DOHH2 (cell line): ENCODE results near the gene CTIF.

ENCODE experiments used
- CTCF ChIP-seq: fragments of 200-600 bp; sonication (generic); IDR thresholded peaks from one replicate; pipeline ENCODE4 v1.5.1; 2014; ENCODE audit warnings: antibody characterized with exemption, mild to moderate bottlenecking, low read depth, low read length; ENCODE audit not compliant: poor library complexity, severe bottlenecking
- EZH2phosphoT487 ChIP-seq: fragments of 200-600 bp; sonication (generic); IDR thresholded peaks from 2 replicates; pipeline ENCODE4 v1.6.1; 2017; ENCODE audit warnings: borderline replicate concordance, mild to moderate bottlenecking, antibody characterized with exemption, low read length, moderate library complexity, mixed read lengths

GRCh38 chr18:48615566-48616401 lies 77.0 kb downstream of the CTIF start:
- TF ChIP-seq CTCF, result no peak
- no peak for TF ChIP-seq EZH2phosphoT487
